Measurements from ENCODE around the gene PEF1. TPM values are rescaled to one million over a fixed set of nuclear protein-coding genes. Genes with fewer than 3 reads are reported as not detected.

PEF1 gene
- total and polyA plus RNA-seq, 2 of the 8 experiments (the other 6 are each of a cell fraction or from before 2014, with no cell fraction given) = 35.2 to 69.2 TPM

DNA sequence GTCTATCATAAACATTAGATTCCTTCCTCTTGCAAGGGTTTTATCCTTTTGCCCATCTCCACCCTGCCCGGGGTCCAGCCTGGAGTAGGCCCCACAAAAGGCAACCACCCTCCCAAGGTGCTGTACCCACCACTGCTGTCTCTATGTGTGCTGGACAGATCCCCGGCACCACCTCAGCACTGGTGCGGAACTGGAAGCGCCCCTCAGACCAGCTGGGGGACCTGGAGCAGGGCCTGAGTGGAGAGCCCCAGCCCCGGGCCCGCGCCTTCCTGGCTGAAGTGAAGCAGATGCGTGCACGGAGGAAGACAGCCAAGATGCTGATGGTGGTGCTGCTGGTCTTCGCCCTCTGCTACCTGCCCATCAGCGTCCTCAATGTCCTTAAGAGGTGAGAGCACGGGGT is 21.3 kb downstream of the PEF1 start:
- no peak for DNase-seq (ENCODE audit: low read depth in 1 of 2, low spot score in 2 of 2)
- H2BK120ac ChIP-seq (replicated peaks; ENCODE audit: low read depth, low read length) = no peak overlapping the region
- H3K27ac ChIP-seq (ENCODE audit: low read depth, low read length) = no peak overlapping the region
- no peak overlapping the region for H4K91ac ChIP-seq (replicated peaks; ENCODE audit: insufficient read length, low read length)
- H2BK20ac ChIP-seq (ENCODE audit: low read length) = no peak overlapping the region
- no peak overlapping the region for H3K23ac ChIP-seq (ENCODE audit: insufficient read length)
- no peak overlapping the region for H3K9ac ChIP-seq (replicated peaks in 1 of 4; ENCODE audit: extremely low read depth in 1 of 4, low read depth in 3 of 4, low read length in 3 of 4)
- H3K4ac ChIP-seq (replicated peaks; ENCODE audit: insufficient read length, low read depth, low read length) = no peak overlapping the region
- no peaks in the 10 kb centered on the region for H3K9me3 ChIP-seq (ENCODE audit: insufficient read depth in 2 of 2, low read depth in 1 of 2, low read length in 1 of 2)
- no peak overlapping the region for H4K5ac ChIP-seq (ENCODE audit: insufficient read length, low read depth, low read length)
- no peak overlapping the region for H2BK12ac ChIP-seq (ENCODE audit: low read depth, low read length)
- H2AK5ac ChIP-seq (ENCODE audit: low read depth, low read length) = no peak overlapping the region
- no peak overlapping the region for H3K4me3 ChIP-seq (ENCODE audit: extremely low read depth in 1 of 4, insufficient read depth in 2 of 4, low read depth in 3 of 4, low read length in 4 of 4)
- no peak overlapping the region for H3K4me2 ChIP-seq (ENCODE audit: insufficient read depth in 1 of 2, low read depth in 2 of 2, low read length in 2 of 2)
- POLR2A ChIA-PET (ENCODE audit: partially characterized antibody) = interaction anchor here (0.8 to 1.5 kb wide), 2 partner anchors 8 to 12 kb away, joined by 3 read pairs; no protein-coding TSS in a partner anchor
- no peaks in the 10 kb centered on the region for H3K79me2 ChIP-seq (ENCODE audit: control insufficient read depth in 1 of 2, insufficient read depth in 2 of 2, low read length in 2 of 2)
- no peak for FAIRE-seq
- no peak overlapping the region for H3K14ac ChIP-seq (ENCODE audit: insufficient read length)
- CTCF ChIA-PET (ENCODE audit: partially characterized antibody) = interaction anchor here (0.6 to 5.2 kb wide), 5 partner anchors 8 to 226 kb away, joined by 3 to 40 read pairs (median 3); no protein-coding TSS in a partner anchor
- H2BK15ac ChIP-seq (ENCODE audit: low read length) = no peak overlapping the region
- H3K79me1 ChIP-seq (ENCODE audit: low read depth, low read length) = no peaks in the 10 kb centered on the region
- no peak overlapping the region for H3K18ac ChIP-seq (ENCODE audit: extremely low read depth, low read length)
- H2BK5ac ChIP-seq (ENCODE audit: low read depth, low read length) = no peak overlapping the region
- H4K20me1 ChIP-seq (replicated peaks in 1 of 2; ENCODE audit: control insufficient read depth in 1 of 2, insufficient read depth in 2 of 2, low read length in 2 of 2) = no peaks in the 10 kb centered on the region
- H2AFZ ChIP-seq (ENCODE audit: low read length) = no peak overlapping the region
- no peak overlapping the region for H3K56ac ChIP-seq (replicated peaks; ENCODE audit: insufficient read length, low read depth, low read length)
- 93% methylated on average over 12 of the region's 12 CpGs; no CpG with 5 or more reads in 1 of the 2 experiments for WGBS, 2 experiments (ENCODE audit: extremely low coverage in 1 of 2, insufficient coverage in 1 of 2, insufficient read length in 1 of 2, insufficient replicate concordance in 2 of 2, low coverage in 1 of 2, low lambda C conversion rate in 2 of 2, missing lambda C conversion rate in 1 of 2)
- no peaks in the 10 kb centered on the region for H3K23me2 ChIP-seq (ENCODE audit: low read depth, low read length)
- no peak overlapping the region for H4K8ac ChIP-seq (ENCODE audit: extremely low read depth, insufficient read depth, low read length)
- peaks cover 0 to 3% (median 0%) of the 10 kb centered on the region in 4 experiments; a peak in 1 of 7 replicates for H3K27me3 ChIP-seq (replicated peaks in 1 of 4; ENCODE audit: control insufficient read depth in 3 of 4, extremely low read depth in 1 of 4, insufficient read depth in 3 of 4, low read length in 3 of 4)
- peaks cover 0 to 4% (median 1%) of the 10 kb centered on the region in 4 experiments; a peak in 3 of 7 replicates for H3K4me1 ChIP-seq (replicated peaks in 1 of 4; ENCODE audit: control insufficient read depth in 3 of 4, insufficient read depth in 4 of 4, low read length in 3 of 4)
- peaks cover 0 to 2% (median under 1%) of the 10 kb centered on the region in 4 experiments; a peak in 2 of 8 replicates for H3K36me3 ChIP-seq (ENCODE audit: control insufficient read depth in 2 of 4, insufficient read depth in 4 of 4, low read length in 3 of 4)
- no peak for TF ChIP-seq BACH1 (IDR thresholded peaks at IDR 0.05; ENCODE audit: low read length)
- TF ChIP-seq TAF7 (optimal IDR thresholded peaks at IDR 0.05; ENCODE audit: borderline replicate concordance, low read depth, low read length) = no peak
- TF ChIP-seq NRF1 (IDR thresholded peaks at IDR 0.05; ENCODE audit: low read depth, low read length) = no peak
- TF ChIP-seq POU5F1 (IDR thresholded peaks at IDR 0.05; ENCODE audit: low read depth, low read length) = no peak
- no peak for TF ChIP-seq NANOG (IDR thresholded peaks at IDR 0.05; ENCODE audit: insufficient read depth, low read depth, low read length, poor library complexity, severe bottlenecking)
- no peak for TF ChIP-seq CHD1 (IDR thresholded peaks at IDR 0.05; ENCODE audit: low read depth, low read length)
- TF ChIP-seq CTBP2 (IDR thresholded peaks at IDR 0.05; ENCODE audit: borderline replicate concordance, insufficient read depth, insufficient read length, low read length) = no peak
- TF ChIP-seq CTCF (IDR thresholded peaks at IDR 0.05; ENCODE audit: control extremely low read depth in 1 of 3, insufficient read depth in 1 of 3, low read depth in 1 of 3, low read length in 3 of 3) = no peak
- TF ChIP-seq, protein P1, sequence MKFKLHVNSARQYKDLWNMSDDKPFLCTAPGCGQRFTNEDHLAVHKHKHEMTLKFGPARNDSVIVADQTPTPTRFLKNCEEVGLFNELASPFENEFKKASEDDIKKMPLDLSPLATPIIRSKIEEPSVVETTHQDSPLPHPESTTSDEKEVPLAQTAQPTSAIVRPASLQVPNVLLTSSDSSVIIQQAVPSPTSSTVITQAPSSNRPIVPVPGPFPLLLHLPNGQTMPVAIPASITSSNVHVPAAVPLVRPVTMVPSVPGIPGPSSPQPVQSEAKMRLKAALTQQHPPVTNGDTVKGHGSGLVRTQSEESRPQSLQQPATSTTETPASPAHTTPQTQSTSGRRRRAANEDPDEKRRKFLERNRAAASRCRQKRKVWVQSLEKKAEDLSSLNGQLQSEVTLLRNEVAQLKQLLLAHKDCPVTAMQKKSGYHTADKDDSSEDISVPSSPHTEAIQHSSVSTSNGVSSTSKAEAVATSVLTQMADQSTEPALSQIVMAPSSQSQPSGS (IDR thresholded peaks at IDR 0.05; ENCODE audit: low read length) = no peak
